Mesothelial cell of epicardium (in vitro differentiated cells): Measurements from ENCODE around the gene CRACR2A. TPM values are rescaled to one million over a fixed set of nuclear protein-coding genes. Genes with fewer than 3 reads are reported as not detected.

ENCODE experiments used
- DNase-seq, 2 experiments: peaks; one replicate each; pipeline ENCODE4 v3.0.0; 2021; ENCODE audit warnings: low spot score in 2 of 2; ENCODE audit not compliant: unreplicated experiment in 2 of 2
- H3K27ac Mint-ChIP-seq: 2 replicates; pipeline ENCODE4 v1.8.0; 2021; ENCODE audit warnings: mixed read lengths
- H3K27me3 Mint-ChIP-seq: 2 replicates; pipeline ENCODE4 v1.8.0; 2021; ENCODE audit warnings: low read depth, mixed read lengths
- H3K36me3 Mint-ChIP-seq: 2 replicates; pipeline ENCODE4 v1.8.0; 2021; ENCODE audit warnings: mixed read lengths
- H3K4me1 Mint-ChIP-seq: 2 replicates; pipeline ENCODE4 v1.8.0; 2021; ENCODE audit warnings: mixed read lengths
- H3K4me3 Mint-ChIP-seq: 2 replicates; pipeline ENCODE4 v1.8.0; 2021; ENCODE audit warnings: mild to moderate bottlenecking, moderate library complexity, mixed read lengths
- H3K9me3 Mint-ChIP-seq: 2 replicates; pipeline ENCODE4 v1.8.0; 2021; ENCODE audit warnings: mixed read lengths
- total RNA-seq: library from RNA; stranded (reverse); gene quantifications from 3 replicates; pipeline ENCODE4 v1.2.1, GENCODE V29; 2021
- TF ChIP-seq, protein P1 (sequence below): fragments of 200-600 bp; sonication (generic); IDR thresholded peaks from one replicate; pipeline ENCODE4 v1.5.0; 2021; ENCODE audit warnings: antibody characterized with exemption; ENCODE audit not compliant: unreplicated experiment

The CRACR2A gene
- total RNA-seq, 1 donor from 2014 or later: 1.0 TPM

DNA sequence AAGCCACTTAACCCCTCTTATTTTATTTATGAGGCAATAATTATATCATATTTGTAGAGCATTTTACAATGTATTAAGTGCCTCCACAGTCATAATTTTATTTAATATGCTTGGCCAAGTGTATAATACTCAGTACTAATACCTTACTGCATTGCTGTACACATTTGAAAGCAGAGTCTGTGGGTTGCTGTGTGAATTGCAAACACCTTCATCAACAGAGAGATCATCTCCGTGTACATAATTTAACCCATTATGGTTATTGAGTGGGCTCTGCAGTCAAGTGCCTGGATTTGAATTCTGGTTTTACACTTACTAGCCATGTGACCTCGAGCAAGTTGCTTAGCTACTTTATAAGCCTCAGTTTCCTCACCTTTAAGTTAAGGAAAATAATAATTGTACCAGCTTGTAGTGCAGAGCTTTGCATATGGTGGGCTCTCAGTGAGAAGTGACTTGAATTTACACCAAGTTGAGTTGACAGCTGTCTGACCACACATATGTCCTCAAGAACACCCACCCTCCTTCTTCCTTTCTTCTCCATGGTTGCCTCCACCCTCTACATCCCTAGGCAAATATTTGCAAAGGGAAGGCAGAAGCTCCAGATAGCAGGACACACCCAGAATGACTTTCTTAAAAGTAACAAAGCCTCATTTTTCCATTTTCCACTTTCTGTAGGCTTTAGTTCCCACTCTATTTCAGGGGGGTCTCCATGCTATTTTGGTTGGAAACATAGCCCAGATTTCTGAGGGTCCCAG lies 12.3 kb downstream of the CRACR2A start:
- no peaks in the 10 kb centered on the region for H3K36me3 Mint-ChIP-seq
- H3K4me3 Mint-ChIP-seq: no peak overlapping the region
- peaks cover 4% of the 10 kb centered on the region for H3K9me3 Mint-ChIP-seq
- peaks cover 6% of the 10 kb centered on the region for H3K27me3 Mint-ChIP-seq
- no peak for DNase-seq
- no peak overlapping the region for H3K27ac Mint-ChIP-seq
- TF ChIP-seq, protein P1, sequence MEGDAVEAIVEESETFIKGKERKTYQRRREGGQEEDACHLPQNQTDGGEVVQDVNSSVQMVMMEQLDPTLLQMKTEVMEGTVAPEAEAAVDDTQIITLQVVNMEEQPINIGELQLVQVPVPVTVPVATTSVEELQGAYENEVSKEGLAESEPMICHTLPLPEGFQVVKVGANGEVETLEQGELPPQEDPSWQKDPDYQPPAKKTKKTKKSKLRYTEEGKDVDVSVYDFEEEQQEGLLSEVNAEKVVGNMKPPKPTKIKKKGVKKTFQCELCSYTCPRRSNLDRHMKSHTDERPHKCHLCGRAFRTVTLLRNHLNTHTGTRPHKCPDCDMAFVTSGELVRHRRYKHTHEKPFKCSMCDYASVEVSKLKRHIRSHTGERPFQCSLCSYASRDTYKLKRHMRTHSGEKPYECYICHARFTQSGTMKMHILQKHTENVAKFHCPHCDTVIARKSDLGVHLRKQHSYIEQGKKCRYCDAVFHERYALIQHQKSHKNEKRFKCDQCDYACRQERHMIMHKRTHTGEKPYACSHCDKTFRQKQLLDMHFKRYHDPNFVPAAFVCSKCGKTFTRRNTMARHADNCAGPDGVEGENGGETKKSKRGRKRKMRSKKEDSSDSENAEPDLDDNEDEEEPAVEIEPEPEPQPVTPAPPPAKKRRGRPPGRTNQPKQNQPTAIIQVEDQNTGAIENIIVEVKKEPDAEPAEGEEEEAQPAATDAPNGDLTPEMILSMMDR: no peak
- no peaks in the 10 kb centered on the region for H3K4me1 Mint-ChIP-seq

DNA sequence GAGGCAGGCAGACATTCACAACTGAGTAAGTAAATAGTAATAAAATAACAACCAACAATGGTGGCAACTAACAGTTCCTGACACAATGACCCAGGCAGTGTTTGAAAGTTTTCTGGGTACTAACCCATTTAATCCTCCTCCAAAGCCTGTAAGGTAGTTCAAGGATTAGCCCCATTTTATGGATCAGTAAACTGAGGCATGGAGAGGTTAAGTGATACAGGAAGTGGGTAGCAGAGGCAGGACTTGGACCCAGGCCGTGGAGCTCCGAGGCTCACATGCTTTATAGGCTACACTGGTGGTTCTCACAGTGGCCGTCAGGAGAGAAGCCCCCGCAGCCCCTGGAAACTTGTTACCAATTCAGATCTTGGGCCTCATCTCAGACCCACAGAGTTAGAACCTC lies 17.5 kb downstream of the CRACR2A start:
- H3K9me3 Mint-ChIP-seq: peaks cover 4% of the 10 kb centered on the region
- H3K4me3 Mint-ChIP-seq: no peak overlapping the region
- H3K4me1 Mint-ChIP-seq: no peaks in the 10 kb centered on the region
- no peak overlapping the region for H3K27ac Mint-ChIP-seq
- H3K36me3 Mint-ChIP-seq: no peaks in the 10 kb centered on the region
- DNase-seq: no peak
- TF ChIP-seq, protein P1: no peak
- H3K27me3 Mint-ChIP-seq: peaks cover 6% of the 10 kb centered on the region

DNA sequence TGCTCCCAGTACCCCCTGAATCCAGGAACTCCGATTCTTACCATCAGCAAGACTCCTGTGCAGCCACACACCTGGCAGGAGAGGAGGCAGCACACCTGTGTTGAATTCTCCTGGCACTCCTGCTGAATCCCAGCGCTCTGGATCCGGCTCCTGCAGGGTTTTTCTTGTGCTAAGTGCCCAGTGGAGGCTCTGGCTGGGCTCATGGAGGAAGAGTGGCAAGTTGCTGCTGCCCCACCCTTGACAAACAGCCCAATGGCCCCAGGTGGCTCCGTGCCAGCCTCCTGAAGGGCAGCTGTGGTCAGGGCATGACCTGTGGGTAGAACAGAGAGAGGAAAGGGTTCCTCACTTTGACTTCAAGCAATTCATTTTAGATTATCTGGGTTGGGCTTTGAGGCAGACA lies 20.0 kb downstream of the CRACR2A start:
- DNase-seq: no peak
- H3K27me3 Mint-ChIP-seq: peaks cover 5% of the 10 kb centered on the region

DNA sequence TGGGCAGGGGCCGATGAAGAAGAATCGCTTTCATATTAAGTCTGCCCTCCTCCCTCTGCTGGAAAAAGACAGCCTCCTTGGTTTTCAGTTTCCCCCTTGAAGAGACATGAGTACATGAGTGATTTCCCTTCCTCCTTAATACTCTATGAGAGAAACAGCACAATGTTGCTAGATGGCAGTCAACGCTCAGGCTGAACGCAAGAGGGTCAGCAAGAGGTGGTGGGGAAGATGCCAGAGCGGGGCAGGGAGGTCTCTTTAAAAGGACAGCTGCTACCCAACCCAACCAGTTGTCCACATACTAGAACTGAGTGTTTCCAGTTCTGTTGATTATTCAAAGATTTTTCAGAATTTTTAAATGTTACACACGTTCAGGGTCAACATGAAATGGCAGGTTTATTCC lies 22.8 kb downstream of the CRACR2A start:
- Mint-ChIP-seq H3K4me1 (no peaks in the 10 kb centered on the region), H3K27ac (no peak overlapping the region), H3K4me3 (no peak overlapping the region)

More for the DNA sequence above, 20.0 kb downstream of the CRACR2A start:
- TF ChIP-seq, protein P1: no peak
- no peaks in the 10 kb centered on the region for H3K4me1 Mint-ChIP-seq
- H3K27ac Mint-ChIP-seq: no peak overlapping the region
- H3K4me3 Mint-ChIP-seq: no peak overlapping the region
- H3K36me3 Mint-ChIP-seq: no peaks in the 10 kb centered on the region
- H3K9me3 Mint-ChIP-seq: no peaks in the 10 kb centered on the region

DNA sequence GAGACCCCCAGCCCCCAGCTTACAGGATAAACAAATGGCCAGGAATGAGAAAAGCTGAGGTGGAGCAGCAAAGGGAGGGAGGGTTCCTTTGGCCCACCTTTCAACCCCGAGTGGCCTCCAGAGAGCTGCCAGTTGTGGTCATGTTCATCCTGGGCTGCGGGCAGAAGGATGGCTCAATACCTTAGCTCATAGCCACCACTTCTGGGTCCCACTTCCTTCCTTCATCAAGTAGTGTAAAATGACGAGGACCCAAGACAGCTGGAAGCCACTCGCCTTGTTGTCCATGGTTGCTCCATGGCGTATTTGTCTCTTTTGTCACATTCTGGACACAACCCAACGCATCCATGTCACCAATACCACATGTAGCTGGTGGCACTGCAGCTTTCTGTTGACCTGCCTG lies 24.2 kb downstream of the CRACR2A start:
- Mint-ChIP-seq H3K4me3 (no peak overlapping the region), H3K27ac (no peak overlapping the region), H3K9me3 (no peaks in the 10 kb centered on the region), H3K36me3 (no peaks in the 10 kb centered on the region), H3K4me1 (no peaks in the 10 kb centered on the region), H3K27me3 (peaks cover 4% of the 10 kb centered on the region)
- DNase-seq: no peak
- TF ChIP-seq, protein P1: no peak

More for the DNA sequence above, 22.8 kb downstream of the CRACR2A start:
- TF ChIP-seq, protein P1: no peak
- no peaks in the 10 kb centered on the region for H3K9me3 Mint-ChIP-seq
- H3K36me3 Mint-ChIP-seq: no peaks in the 10 kb centered on the region
- peaks cover 4% of the 10 kb centered on the region for H3K27me3 Mint-ChIP-seq
- DNase-seq: no peak
